ENCODE results near the gene NPAS1.

Gene NPAS1, protein sequence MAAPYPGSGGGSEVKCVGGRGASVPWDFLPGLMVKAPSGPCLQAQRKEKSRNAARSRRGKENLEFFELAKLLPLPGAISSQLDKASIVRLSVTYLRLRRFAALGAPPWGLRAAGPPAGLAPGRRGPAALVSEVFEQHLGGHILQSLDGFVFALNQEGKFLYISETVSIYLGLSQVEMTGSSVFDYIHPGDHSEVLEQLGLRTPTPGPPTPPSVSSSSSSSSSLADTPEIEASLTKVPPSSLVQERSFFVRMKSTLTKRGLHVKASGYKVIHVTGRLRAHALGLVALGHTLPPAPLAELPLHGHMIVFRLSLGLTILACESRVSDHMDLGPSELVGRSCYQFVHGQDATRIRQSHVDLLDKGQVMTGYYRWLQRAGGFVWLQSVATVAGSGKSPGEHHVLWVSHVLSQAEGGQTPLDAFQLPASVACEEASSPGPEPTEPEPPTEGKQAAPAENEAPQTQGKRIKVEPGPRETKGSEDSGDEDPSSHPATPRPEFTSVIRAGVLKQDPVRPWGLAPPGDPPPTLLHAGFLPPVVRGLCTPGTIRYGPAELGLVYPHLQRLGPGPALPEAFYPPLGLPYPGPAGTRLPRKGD

DNA sequence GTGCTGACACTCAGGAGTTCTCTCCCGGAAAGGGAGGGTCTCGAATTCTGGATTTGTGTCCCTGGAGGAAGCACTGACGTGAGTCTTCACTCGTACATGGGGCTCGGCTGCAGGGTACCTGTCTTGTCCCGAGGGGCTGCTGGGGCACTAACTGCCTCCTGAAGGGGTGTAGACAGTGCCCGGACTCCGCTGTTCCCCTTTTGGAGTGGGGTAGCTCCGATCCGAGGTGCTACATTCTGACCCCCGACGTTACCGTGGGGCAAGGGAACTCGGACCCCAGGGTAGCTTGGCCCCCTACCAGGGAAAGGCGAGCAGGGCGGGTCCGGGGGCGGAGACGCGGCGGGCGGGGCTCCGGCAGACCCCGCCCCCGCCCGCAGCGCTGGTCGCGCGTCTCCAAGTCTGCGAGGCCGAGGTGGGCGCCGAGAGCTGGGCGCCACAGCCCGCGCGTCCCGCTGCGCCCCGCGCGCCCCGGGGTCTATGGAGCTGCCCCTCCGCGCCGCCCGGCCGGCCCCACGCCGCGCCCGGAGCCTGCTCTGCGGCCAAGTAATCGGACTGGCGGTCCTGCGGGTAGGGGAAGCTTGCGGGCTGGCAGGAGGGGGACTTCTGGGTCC is at the start of gene NPAS1:
TSS of gene NPAS1 (plus strand) at position 407 of the 611 bp plus-strand sequence. CDS start 1,211 bp downstream, outside the sequence.
- DNase-seq (ENCODE audit: low spot score) = no peak

DNA sequence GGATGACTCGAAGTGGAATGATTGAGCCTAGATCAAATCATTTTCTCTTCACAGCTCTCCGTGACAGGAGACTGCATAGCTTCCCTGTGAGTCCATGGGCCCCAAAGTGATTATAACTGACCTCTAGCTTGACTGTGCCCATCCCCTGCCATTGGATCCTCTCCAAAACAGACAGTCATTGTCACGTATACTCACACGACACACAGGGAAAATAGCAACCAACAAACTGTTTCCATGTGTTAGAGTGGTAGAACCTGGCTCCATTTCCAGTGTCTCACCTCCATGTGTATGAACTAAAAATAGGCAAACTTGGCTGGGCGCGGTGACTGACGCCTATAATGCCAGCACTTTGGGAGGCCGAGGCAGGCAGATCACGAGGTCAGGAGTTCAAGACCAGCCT is 48.8 kb upstream of the NPAS1 start:
- DNase-seq (ENCODE audit: low spot score) = peak; percentile 12

DNA sequence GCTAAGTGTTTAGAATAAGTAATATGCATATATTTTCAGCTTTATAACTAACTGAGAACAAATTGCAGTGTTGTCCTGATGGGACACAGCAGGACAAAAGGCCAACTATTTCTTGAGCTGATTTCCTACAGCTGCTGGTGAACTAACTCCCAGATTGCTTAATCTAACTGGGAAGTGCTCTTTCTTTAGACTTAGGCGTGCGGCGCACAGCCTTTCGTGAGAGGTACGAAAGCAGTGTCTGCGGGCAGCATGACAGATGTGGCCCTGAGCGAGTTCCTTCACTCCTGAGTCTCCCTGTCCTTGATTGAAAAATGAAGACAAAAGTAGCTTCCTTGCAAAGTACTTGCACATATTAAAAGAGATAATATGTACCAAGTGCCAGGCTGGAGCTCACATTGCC is 47.3 kb upstream of the NPAS1 start:
- DNase-seq (ENCODE audit: low spot score) = no peak

DNA sequence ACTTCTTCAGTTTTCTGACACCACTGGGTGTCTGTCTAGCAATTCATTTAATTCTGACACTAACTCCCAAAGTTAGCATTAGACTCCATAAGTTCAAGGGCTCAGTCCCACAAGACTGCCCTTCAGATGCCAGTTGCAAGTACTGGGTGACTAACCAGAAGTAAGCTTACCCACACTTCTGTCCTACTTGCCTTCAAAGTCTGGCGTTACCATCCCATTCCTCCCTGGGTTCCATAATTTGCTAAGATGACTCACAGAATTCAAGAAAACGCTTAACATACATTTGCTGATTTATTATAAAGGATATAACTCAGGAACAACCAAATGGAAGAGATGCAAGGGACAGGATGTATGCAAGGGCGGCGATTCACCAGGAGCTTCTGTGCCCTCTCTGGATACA is 45.5 kb upstream of the NPAS1 start:
- no peak for DNase-seq (ENCODE audit: low spot score)

DNA sequence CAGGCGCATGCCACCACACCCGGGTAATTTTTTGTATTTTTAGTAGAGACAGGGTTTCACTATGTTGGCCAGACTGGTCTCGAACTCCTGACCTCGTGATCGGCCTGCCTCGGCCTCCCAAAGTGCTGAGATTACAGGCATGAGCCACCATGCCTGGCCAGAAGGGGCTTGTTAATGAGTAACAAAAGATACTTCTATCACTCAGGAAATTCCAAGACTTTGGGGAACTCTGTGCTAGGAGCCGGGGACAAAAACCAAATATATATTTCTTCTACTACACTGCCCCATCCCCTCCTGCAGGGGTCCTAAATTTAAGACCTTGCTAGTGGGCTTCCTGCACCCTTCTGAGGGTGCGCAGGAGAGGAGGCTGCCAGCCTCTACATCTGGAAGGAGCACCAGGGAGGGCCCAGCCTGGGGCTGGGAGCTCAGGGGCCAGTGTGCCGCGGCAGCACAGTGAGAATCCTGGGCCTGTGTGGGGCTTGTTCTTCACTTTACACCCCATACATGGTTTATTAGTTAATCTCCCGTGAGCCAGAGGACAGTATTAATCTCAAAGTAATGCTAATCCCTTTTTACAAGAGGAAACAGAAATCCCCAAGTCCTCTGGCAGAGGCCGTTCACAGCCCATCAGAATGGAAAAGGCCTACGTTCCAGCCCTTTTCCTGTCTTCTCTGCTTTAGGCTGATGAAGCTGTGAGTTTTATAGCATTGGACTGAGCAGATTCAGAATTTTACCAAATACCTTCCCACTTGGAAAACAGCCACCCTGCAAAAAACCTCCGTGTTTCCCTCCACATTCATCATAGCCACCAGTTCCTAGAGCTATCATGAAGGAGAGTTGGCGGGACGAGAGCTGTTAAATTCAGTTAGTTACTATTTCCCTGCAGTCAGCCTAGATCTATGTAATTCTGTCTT is 44.4 kb upstream of the NPAS1 start:
- no peak for DNase-seq (ENCODE audit: low spot score)

DNA sequence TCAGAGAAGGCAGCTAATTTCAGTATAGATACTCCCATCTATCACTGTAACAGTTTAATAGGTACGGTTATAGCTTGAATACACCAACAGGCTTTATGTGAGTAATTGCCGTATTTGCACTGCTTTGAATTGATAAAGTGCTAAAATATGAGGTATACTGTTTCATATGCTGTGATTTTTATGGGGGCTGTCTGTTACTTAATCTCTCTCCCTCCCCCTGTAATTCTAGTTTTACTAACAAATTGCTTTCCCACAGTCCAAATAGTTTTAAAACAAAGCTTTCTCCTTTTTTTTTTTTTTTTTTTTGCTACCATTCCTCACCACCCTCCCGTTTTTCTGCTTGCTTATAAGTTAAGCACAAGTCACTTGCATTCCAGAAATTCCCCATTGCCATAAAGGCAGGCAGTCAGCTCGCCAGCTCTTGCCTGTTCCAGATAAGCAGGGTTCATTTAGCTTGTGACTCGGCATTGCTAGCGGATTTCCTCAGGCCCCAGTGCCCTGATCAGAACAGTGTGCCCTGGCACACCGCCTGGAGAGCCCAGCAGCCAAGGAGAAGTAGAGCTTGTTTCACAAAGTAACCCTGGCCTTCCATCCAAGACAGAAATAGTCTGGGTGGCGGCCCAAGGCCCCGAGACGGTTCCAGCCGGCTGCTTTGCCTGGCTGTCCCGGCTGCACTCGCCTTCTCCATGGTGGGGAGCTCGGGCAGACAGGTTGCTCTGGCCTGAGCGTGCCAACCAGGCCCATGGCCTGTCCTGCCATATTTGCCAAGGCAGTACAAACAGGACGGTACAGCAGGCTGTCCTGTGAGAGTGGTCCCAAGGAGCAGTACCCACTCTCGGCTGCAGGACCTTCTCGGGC is 43.5 kb upstream of the NPAS1 start:
- peak; percentile 27 for DNase-seq (ENCODE audit: low spot score)

DNA sequence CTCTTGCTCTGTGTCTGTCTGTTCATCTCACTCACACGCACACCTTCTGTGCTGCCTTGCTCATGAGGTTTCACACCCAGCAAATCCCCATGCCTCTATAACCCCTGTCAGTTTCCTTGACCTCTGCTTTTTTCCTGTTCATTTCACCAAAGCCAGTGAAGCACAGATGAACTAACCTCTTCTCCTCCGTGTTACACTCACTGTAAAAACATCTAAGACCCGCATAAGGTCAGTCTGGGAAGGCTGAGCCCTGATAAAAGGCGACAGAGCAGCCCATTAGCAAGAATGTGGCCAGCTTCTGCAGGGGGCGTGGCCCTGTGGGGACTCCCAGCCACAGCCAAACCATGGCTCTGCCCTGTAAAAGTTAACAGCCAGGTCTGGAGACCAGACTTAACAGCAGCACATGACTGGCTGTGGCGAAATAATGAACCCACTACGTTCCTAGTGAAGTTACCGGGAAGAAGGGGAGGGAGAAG is 42.8 kb upstream of the NPAS1 start:
- no peak for DNase-seq (ENCODE audit: low spot score)

DNA sequence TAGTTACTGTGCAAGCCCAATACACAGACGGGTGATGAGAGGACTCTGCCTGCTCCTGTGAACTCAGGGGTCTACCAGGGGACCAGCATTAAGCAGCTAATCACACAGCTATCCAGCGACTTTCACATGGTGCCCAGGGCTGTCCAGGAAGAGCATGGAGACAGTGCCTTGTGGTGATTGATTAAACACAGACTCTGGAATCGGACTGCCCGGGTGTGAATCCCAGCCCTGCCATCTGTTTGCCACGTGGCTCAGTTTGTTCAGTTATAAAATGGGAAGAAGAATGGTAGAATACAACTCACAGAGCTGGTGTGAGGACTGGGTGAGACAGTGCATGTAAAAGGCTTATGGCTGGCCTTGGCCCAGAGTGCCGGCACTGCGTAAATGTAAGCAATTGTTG is 42.1 kb upstream of the NPAS1 start:
- no peak for DNase-seq (ENCODE audit: low spot score)

DNA sequence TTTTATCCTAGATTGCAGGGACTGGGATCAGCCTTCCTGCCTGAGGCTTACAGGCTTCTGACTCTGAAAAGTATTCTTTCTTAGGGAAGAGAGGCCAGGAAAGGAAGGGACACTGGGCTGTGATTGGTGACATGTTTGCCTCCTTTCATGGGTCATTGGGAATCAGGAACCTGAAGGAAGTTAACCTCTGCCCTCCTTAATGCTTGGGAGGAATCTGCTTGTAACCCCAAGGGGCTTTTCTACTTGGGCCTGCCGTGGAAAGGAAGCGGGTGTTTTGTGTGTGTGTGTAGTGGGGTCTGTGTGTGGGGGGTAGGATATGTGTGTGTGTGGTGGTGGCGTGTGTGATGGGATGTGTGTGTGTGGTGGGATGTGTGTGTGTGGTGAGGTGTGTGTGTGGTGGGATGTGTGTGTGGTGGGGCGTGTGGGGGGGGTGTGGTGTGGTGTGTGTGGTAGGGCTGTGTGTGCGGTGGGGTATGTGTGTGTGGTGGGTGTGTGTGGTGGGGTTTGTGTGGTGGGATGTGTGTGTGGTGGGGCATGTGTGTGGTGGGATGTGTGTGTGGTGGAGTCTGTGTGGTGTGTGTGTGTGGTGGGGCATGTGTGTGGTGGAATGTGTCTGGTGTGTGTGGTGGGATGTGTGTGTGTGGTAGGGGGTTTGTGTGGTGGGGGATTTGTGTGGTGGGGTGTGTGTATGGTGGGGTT is 41.3 kb upstream of the NPAS1 start:
- no peak for DNase-seq (ENCODE audit: low spot score)

DNA sequence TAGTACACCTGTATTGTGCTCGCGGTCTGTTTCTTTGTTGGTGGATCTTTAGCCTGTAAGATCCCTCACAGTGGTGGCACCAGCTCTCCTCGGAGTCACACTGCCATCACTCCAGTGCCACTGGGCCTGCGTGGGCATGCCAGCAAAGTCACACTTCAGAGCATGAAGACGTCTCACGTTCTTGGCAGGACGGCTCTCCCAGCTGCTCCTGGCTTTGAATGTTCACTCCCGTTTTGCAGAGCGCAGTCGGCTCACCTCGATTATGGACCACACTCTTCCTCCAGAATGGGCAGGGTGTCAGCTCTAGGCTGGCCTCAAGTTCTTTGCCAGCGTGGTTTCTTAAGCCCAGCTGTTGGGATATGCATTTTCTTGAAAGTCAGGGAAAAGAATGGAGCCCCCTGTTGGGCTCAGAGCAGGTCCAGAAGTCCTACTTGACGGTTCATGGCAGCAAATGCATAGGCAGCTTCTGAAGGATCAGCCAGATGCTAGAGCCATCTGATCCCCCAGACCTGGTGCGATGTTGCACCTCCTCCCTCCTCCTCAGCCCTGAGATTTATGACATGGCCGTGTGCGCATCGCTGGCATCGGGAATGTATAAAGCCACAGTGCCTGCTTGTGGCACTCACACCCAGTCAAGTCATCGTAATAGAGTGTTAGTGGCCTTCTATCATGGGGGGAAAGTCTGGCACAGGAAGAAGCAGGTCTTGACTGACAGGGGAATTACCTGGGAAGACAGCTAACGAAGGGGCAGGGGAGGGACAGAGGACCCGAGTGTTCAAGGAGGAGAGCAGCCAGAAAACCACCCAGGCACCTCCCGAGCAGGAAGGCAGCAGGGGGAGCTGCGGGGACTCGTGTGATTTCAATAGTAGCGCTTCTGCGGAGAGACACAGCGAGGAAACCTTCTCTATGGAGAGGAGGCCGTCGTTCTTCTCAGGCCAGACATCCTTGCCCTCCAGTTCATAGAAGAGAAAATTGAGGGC is 40.2 kb upstream of the NPAS1 start:
- no peak for DNase-seq (ENCODE audit: low spot score)

DNA sequence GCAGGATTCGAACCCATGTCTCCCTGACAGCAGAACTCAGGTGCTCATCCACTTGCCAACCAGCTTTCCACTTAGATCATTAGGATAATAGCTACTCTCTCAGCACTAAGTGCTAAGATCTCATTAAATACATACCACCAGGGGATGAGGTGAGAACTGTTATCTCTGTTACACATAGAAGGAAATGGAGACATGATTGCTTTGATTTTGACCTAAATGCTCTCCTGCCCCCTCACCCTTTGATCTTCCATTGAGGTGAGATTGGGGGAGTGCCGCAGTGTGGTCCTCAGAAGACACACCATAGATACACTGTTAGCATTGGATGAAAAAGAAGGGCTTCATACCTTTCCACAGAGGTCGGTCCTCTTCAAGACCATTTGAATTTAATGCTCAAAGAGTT is 38.9 kb upstream of the NPAS1 start:
- no peak for DNase-seq (ENCODE audit: low spot score)

DNA sequence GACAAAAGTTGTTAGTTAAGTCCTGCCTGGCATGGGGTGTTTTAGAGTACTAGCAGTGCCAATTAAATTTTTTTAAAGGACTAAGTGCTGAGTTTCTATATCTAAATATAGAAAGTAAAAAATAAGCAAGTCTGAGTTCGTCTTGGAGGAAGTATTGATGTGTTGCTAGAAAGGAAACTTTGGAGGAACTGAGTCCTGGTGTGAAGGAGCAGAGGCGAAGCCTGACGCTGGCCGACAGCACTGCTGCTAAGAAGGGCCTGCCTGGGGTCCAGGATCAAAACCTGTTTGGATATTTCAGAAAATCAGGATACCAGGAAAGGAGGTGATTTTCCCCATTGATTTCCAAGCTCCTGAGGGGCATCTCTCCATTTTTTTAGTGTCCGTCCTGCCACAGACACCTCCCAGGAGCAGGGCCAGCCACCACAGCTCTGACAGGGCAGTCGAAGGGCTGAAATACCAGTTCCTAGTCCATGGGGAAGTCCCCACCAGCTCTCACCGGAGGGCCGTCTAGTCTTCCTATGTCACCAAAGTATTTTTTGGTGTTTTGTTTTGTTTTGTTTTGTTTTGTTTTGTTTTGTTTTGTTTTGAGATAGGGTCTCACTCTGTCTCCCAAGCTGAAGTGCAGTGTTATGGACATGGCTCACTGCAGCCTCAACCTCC is 38.2 kb upstream of the NPAS1 start:
- DNase-seq (ENCODE audit: low spot score) = no peak

DNA sequence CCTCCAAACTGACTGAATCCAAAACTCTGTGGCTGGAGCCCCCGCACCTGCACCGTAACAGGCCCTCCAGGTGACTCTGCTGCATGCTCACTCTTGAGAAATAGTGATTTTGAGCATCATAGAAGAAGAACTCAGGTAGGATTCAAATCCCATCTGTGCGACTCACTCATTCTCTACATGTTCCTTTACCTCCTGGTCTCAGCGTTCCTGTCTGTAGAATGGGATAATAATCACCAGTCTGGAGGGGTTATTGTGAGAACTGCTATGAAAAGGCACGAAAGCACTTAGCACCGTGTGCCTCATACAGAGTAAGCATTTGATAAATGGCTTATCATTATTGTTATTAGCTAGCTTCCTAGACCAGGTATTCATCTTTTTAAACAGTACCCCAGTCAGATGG is 36.5 kb upstream of the NPAS1 start:
- DNase-seq (ENCODE audit: low spot score) = no peak

DNA sequence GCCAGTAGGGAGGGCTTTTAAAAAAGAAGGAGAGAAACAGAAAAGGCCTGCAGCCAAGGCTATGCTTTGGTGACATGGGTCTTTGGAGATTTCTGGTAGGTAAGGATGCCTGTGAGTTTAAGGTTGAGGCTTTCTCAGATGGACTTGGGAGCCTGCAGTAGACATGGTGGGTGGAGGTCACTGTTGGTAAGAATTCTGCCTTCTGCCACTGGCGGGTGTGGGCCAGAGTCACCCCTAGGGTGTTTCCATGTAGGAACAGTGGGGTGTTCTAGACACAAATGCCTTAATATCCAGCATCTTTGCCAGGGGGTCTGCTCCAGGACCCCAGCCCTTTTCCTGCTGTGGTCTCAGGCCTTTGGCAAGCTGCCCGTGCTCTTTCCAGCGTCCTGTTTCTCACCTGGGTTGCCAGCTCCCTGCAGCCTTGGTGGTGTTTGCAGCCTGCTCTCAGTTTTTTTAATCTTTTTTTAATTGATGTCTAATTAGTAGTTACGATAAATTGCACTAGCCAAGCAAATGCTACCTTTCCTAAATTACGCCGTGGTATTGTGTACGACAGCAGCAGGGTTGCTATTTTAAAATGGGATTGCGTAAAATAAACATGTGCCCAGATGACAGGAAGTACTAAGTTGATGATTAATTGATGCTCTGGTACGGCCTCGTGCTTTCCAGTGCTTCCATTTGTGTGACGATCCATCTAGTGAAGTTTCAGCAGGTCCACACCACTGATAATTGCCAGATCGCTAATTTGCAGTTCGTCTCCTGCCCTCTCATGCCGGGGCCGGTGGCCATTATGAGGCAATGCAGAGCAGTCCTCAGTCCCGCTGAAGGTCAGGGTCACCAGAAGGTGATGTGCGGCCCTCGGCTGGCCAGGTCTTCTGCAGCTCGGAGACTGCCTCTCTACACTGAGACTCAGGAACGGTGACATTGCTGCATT is 35.3 kb upstream of the NPAS1 start:
- no peak for DNase-seq (ENCODE audit: low spot score)

DNA sequence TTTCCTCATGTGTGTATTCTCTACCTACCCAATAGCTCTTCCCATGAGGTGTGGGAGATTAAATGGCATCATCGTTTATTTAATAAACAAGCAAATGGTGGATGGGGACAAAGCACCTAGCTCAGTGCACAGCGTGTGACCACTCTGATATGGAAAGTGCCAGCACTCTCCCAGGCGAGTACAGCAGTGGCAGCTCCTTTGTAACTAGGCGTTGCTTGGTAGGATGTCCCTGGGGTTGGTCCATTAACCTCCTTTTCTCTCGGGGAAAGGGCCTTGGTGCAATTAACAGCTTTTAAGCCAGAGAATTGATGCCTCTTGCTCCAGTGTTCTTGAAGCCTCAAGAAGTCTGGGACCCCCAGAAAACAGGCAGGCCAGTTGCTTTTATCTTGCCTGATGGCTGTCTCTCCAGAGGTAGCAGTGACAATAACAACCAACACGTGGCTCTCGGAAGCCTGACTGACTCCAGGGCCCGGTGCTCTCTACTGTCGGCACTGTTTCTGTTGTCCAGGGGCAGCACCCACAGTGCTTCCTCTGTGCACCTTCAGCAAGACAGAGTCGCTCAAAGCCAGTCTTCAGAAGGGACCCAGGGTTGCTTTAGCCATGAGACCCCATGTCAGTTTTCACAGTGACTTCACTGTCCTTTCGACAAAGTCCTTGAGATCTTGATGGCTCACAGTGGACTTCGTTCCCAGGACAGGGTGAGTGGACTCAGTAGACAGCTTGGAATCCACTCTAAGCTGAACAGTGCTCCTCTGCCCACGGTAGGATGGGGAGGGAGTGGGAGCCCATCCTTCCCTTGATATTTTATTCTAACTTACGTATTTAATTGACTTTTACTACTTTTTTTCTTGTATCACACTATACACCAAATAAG is 33.9 kb upstream of the NPAS1 start:
- DNase-seq (ENCODE audit: low spot score) = no peak

DNA sequence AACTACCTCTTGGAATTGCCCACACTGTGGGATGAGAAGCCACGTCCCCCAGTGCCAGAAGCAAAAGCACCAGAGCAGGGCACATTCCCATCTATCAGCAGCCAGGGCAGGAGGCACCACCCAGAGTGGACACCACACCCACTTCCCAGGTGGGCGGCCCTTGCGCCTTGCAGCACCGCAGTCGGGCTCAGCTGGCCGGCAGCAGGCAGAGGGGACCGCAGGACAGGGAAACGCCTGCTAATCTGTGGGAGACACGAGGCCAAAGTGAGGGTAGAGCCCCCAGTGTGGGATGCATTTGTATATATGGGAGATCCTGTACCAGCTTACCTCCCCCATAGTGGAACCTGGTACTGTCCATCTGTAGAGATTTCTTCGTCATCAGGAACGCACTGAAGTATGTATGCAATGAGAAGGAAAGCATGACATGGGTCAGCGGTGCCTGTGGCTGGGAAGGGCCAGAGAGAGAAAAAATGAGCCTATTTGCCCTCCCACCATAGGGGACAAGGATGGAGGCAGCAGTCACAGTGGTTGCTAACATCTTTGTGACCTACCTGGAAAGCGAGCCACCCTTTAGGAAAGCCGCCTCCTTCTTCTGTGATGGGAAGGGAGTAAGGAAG is 30.9 kb upstream of the NPAS1 start:
- DNase-seq (ENCODE audit: low spot score) = no peak
